H1 (cell line): ENCODE results near the gene MAP3K13. TPM values are rescaled to one million over a fixed set of nuclear protein-coding genes. Genes with fewer than 3 reads are reported as not detected.

Experiments used
- CTCF ChIA-PET: fragments of 300-600 bp; sonication (Branson Sonifier 250); formaldehyde crosslinking; loops from one replicate; lab custom pipeline; 2021; ENCODE audit not compliant: partially characterized antibody; lab: Charles Lee
- POLR2A ChIA-PET: fragments of 300-600 bp; sonication (Branson Sonifier 250); formaldehyde crosslinking; loops from one replicate; lab custom pipeline; 2021; ENCODE audit warnings: inconsistent platforms; ENCODE audit not compliant: partially characterized antibody; lab: Charles Lee
- DNase-seq, 2 experiments: peaks; one replicate each; pipeline versions ENCODE4 v3.0.0 to v3.0.0-alpha.2; 2010 to 2022; ENCODE audit warnings: low spot score in 2 of 2, low read depth in 1 of 2, mixed read lengths in 1 of 2
- FAIRE-seq: peaks from 2 replicates; lab custom pipeline; 2011; peaks lifted over from hg19 to GRCh38; lab: Jason Lieb, UNC
- H2AFZ ChIP-seq: 2 replicates; pipeline ENCODE4 v1.8.1; 2012; ENCODE audit warnings: low read length, inconsistent platforms
- H2AK5ac ChIP-seq: 2 replicates; pipeline ENCODE4 v1.6.1; 2013; ENCODE audit warnings: low read depth, low read length
- H2BK120ac ChIP-seq: replicated peaks from 2 replicates; pipeline ENCODE3; 2013; ENCODE audit warnings: low read depth, low read length, inconsistent platforms
- H2BK12ac ChIP-seq: 2 replicates; pipeline ENCODE4 v1.6.1; 2013; ENCODE audit warnings: low read depth, low read length
- H2BK15ac ChIP-seq: 2 replicates; pipeline ENCODE4 v1.6.1; 2013; ENCODE audit warnings: low read length
- H2BK20ac ChIP-seq: 2 replicates; pipeline ENCODE4 v1.6.1; 2013; ENCODE audit warnings: low read length
- H2BK5ac ChIP-seq: 2 replicates; pipeline ENCODE4 v1.6.1; 2013; ENCODE audit warnings: low read depth, low read length
- H3K14ac ChIP-seq: 2 replicates; pipeline ENCODE4 v1.6.1; 2013; ENCODE audit warnings: inconsistent platforms; ENCODE audit not compliant: insufficient read length
- H3K18ac ChIP-seq: 2 replicates; pipeline ENCODE4 v1.6.1; 2013; ENCODE audit warnings: low read length; ENCODE audit errors: extremely low read depth
- H3K23ac ChIP-seq: 2 replicates; pipeline ENCODE4 v1.6.1; 2013; ENCODE audit warnings: inconsistent platforms; ENCODE audit not compliant: insufficient read length
- H3K23me2 ChIP-seq: 2 replicates; pipeline ENCODE4 v1.6.1; 2013; ENCODE audit warnings: low read depth, low read length
- H3K27ac ChIP-seq: 2 replicates; pipeline ENCODE4 v1.6.1; 2011; ENCODE audit warnings: low read depth, low read length, inconsistent platforms
- H3K27me3 ChIP-seq, 4 experiments: replicated peaks in 1 of 4; 1 replicate in 1 of 4; 2 replicates in 3 of 4; pipeline versions ENCODE4 v1.6.1 to v1.8.1; 2011 to 2013; ENCODE audit warnings: low read length in 3 of 4, mild to moderate bottlenecking in 3 of 4, inconsistent platforms in 2 of 4, mixed read lengths in 2 of 4, moderate library complexity in 1 of 4; ENCODE audit not compliant: control insufficient read depth in 3 of 4, insufficient read depth in 3 of 4; ENCODE audit errors: extremely low read depth in 1 of 4
- H3K36me3 ChIP-seq, 4 experiments: 2 replicates each; pipeline versions ENCODE4 v1.6.1 to v1.8.1; 2011 to 2013; ENCODE audit warnings: mild to moderate bottlenecking in 4 of 4, low read length in 3 of 4, moderate library complexity in 2 of 4, control low read depth in 1 of 4, inconsistent platforms in 1 of 4; ENCODE audit not compliant: insufficient read depth in 4 of 4, control insufficient read depth in 2 of 4
- H3K4ac ChIP-seq: replicated peaks from 2 replicates; pipeline ENCODE3; 2013; ENCODE audit warnings: low read length, low read depth, mixed read lengths, inconsistent platforms; ENCODE audit not compliant: insufficient read length
- H3K4me1 ChIP-seq, 4 experiments: replicated peaks in 1 of 4; 1 replicate in 1 of 4; 2 replicates in 3 of 4; pipeline versions ENCODE4 v1.6.1 to v1.8.1; 2011 to 2013; ENCODE audit warnings: low read length in 3 of 4, inconsistent platforms in 2 of 4, mixed read lengths in 1 of 4; ENCODE audit not compliant: insufficient read depth in 4 of 4, control insufficient read depth in 3 of 4
- H3K4me2 ChIP-seq, 2 experiments: 2 replicates each; pipeline versions ENCODE4 v1.6.1 to v1.8.1; 2011 to 2013; ENCODE audit warnings: low read depth in 2 of 2, low read length in 2 of 2, control low read depth in 1 of 2, inconsistent platforms in 1 of 2, mild to moderate bottlenecking in 1 of 2; ENCODE audit not compliant: insufficient read depth in 1 of 2
- H3K4me3 ChIP-seq, 4 experiments: fragments of 200-600, 300-600 bp in 1 of 4; sonication (generic), shearing (Covaris generic), sonication (Bioruptor Twin) in 1 of 4; 2 replicates each; pipeline versions ENCODE4 v1.5.1 to v1.8.1; 2011 to 2016; ENCODE audit warnings: low read length in 4 of 4, low read depth in 3 of 4, control low read depth in 2 of 4, inconsistent platforms in 2 of 4, mild to moderate bottlenecking in 2 of 4, mixed read lengths in 1 of 4, moderate library complexity in 1 of 4; ENCODE audit not compliant: insufficient read depth in 2 of 4; ENCODE audit errors: extremely low read depth in 1 of 4
- H3K56ac ChIP-seq: replicated peaks from 2 replicates; pipeline ENCODE3; 2013; ENCODE audit warnings: low read depth, mild to moderate bottlenecking, mixed read lengths, low read length, inconsistent platforms; ENCODE audit not compliant: insufficient read length
- H3K79me1 ChIP-seq: 2 replicates; pipeline ENCODE4 v1.6.1; 2013; ENCODE audit warnings: low read depth, low read length, control low read depth
- H3K79me2 ChIP-seq, 2 experiments: 2 replicates each; pipeline versions ENCODE4 v1.6.1 to v1.8.1; 2012 to 2013; ENCODE audit warnings: low read length in 2 of 2, mild to moderate bottlenecking in 2 of 2, inconsistent platforms in 1 of 2; ENCODE audit not compliant: insufficient read depth in 2 of 2, control insufficient read depth in 1 of 2
- H3K9ac ChIP-seq, 4 experiments: replicated peaks in 1 of 4; 1 replicate in 1 of 4; 2 replicates in 3 of 4; pipeline versions ENCODE4 v1.6.1 to v1.8.1; 2011 to 2013; ENCODE audit warnings: low read depth in 3 of 4, low read length in 3 of 4, control low read depth in 2 of 4, mild to moderate bottlenecking in 2 of 4, moderate library complexity in 2 of 4, inconsistent platforms in 1 of 4; ENCODE audit errors: extremely low read depth in 1 of 4
- H3K9me3 ChIP-seq, 2 experiments: 2 replicates each; pipeline versions ENCODE4 v1.6.1 to v1.8.1; 2012 to 2013; ENCODE audit warnings: mild to moderate bottlenecking in 2 of 2, moderate library complexity in 2 of 2, control low read depth in 1 of 2, inconsistent platforms in 1 of 2, low read depth in 1 of 2, low read length in 1 of 2, mixed read lengths in 1 of 2; ENCODE audit not compliant: insufficient read depth in 2 of 2
- H4K20me1 ChIP-seq, 2 experiments: replicated peaks in 1 of 2; 2 replicates each; pipeline versions ENCODE3 to v1.8.1; 2011 to 2013; ENCODE audit warnings: inconsistent platforms in 2 of 2, low read length in 2 of 2, mild to moderate bottlenecking in 1 of 2; ENCODE audit not compliant: insufficient read depth in 2 of 2, control insufficient read depth in 1 of 2
- H4K5ac ChIP-seq: 2 replicates; pipeline ENCODE4 v1.6.1; 2013; ENCODE audit warnings: low read length, low read depth, mixed read lengths, inconsistent platforms; ENCODE audit not compliant: insufficient read length
- H4K8ac ChIP-seq: 2 replicates; pipeline ENCODE4 v1.8.0; 2013; ENCODE audit warnings: mild to moderate bottlenecking, moderate library complexity, low read length, inconsistent platforms; ENCODE audit not compliant: insufficient read depth; ENCODE audit errors: extremely low read depth
- H4K91ac ChIP-seq: replicated peaks from 2 replicates; pipeline ENCODE3; 2013; ENCODE audit warnings: low read length, mixed read lengths, inconsistent platforms; ENCODE audit not compliant: insufficient read length
- CEBPB ChIP-seq: IDR thresholded peaks from 2 replicates; pipeline ENCODE4 v1.6.1; 2012; ENCODE audit warnings: low read depth, low read length
- CHD1 ChIP-seq: IDR thresholded peaks from 2 replicates; pipeline ENCODE4 v1.6.1; 2012; ENCODE audit warnings: low read depth, low read length, improper control_type of control experiment
- EGR1 ChIP-seq: IDR thresholded peaks from 2 replicates; pipeline ENCODE4 v1.6.1; 2011; ENCODE audit warnings: low read depth, low read length, borderline replicate concordance
- EZH2 ChIP-seq: fragments of 200-600 bp; sonication (generic); IDR thresholded peaks from 2 replicates; pipeline ENCODE4 v1.7.1; 2012; ENCODE audit warnings: low read depth, mild to moderate bottlenecking, moderate library complexity, low read length, inconsistent platforms; ENCODE audit not compliant: severe bottlenecking
- KDM1A ChIP-seq: fragments of 200-600, 300-600 bp; sonication (generic); IDR thresholded peaks from 2 replicates; pipeline ENCODE4 v1.7.1; 2016; ENCODE audit warnings: mild to moderate bottlenecking, low read length, borderline replicate concordance
- TEAD4 ChIP-seq: IDR thresholded peaks from 2 replicates; pipeline ENCODE4 v1.6.1; 2012; ENCODE audit warnings: low read depth, low read length, inconsistent platforms, mixed read lengths
- WGBS, 2 experiments: shearing (Covaris generic) in 1 of 2; methylation state at CpG; one replicate each; pipeline versions ENCODE4 v1.1.6 to v1.1.7; 2013 to 2015; ENCODE audit warnings: low lambda C conversion rate in 2 of 2, mixed read lengths in 2 of 2, inconsistent platforms in 1 of 2, low coverage in 1 of 2, missing lambda C conversion rate in 1 of 2; ENCODE audit not compliant: insufficient replicate concordance in 2 of 2, insufficient coverage in 1 of 2, insufficient read length in 1 of 2; ENCODE audit errors: extremely low coverage in 1 of 2, missing lambda C conversion rate in 1 of 2; 5-methylcytosine and 5-hydroxymethylcytosine counted together
- polyA plus RNA-seq, 7 experiments: library from polyadenylated mRNA; depleted of rRNA in 3 of 7; stranded (reverse) in 5 of 7; unstranded in 2 of 7; fragments of >200 nt in 5 of 7; fragments of 200-250 nt in 2 of 7; gene quantifications; 1 replicate in 5 of 7; 2 replicates in 1 of 7; 4 replicates in 1 of 7; pipeline versions ENCODE4 v1.2.1 to v1.2.3, GENCODE V29; 2011 to 2013; ENCODE audit warnings: missing spikeins in 2 of 7, mixed read lengths in 2 of 7
- total RNA-seq: library from RNA; stranded (reverse); fragmentation: NEBNext Ultra II Directional; extraction: Animal tissue kit (Norgen Biotek cat#: 25700); gene quantifications from 2 replicates; pipeline ENCODE4 v1.2.1, GENCODE V29; 2021
- TF ChIP-seq, protein P1 (sequence below): IDR thresholded peaks from 2 replicates; pipeline ENCODE4 v1.6.1; 2011; ENCODE audit warnings: low read length, improper control_type of control experiment
- TF ChIP-seq, protein P2 (sequence below): IDR thresholded peaks from 2 replicates; pipeline ENCODE4 v1.6.1; 2012; ENCODE audit warnings: inconsistent platforms

The MAP3K13 gene
- total and polyA plus RNA-seq, 2 of the 8 experiments (the other 6 are each of a cell fraction or from before 2014, with no cell fraction given), result 6.8 to 17.9 TPM

DNA sequence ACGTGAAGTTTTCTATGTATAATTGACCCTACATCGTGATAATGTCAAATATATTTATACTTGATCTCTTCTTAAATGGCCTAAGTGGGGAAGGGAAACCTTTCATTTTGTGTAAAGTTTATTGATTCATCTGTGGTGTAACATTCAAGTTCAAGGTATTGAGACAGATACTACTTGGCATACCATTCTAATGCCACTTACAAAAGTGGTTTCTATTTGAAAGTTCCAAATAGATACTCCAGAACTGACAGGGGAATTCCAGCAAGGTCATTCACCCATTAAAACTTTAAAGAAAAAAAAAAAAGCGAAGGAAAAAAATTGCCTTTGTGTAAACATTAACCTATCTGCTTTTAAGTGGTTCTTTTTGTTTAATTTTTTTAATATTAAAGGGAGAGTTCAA, 45.3 kb upstream of the MAP3K13 start:
- H3K23ac ChIP-seq, result no peak overlapping the region
- no peak overlapping the region for H2AFZ ChIP-seq
- no peaks in the 10 kb centered on the region for H3K4me1 ChIP-seq
- H3K4ac ChIP-seq, result no peak overlapping the region
- no peak overlapping the region for H3K4me3 ChIP-seq
- H3K4me2 ChIP-seq, result no peak overlapping the region
- no peaks in the 10 kb centered on the region for H3K36me3 ChIP-seq
- H4K5ac ChIP-seq, result no peak overlapping the region
- no peak overlapping the region for H2BK5ac ChIP-seq
- DNase-seq, result no peak
- CTCF ChIA-PET, result no interaction called here
- no peak overlapping the region for H4K91ac ChIP-seq
- no peak overlapping the region for H3K18ac ChIP-seq
- no peak overlapping the region for H2BK12ac ChIP-seq
- H3K9me3 ChIP-seq, result no peaks in the 10 kb centered on the region
- WGBS, 2 experiments, result 90% methylated on average over 3 of the region's 3 CpGs; no CpG with 5 or more reads in 1 of the 2 experiments
- no peak overlapping the region for H3K9ac ChIP-seq
- H3K56ac ChIP-seq, result no peak overlapping the region
- POLR2A ChIA-PET, result no interaction called here
- TF ChIP-seq TEAD4 (no peak), EGR1 (no peak), CEBPB (no peak), KDM1A (no peak), CHD1 (no peak), EZH2 (no peak)
- TF ChIP-seq, protein P1, sequence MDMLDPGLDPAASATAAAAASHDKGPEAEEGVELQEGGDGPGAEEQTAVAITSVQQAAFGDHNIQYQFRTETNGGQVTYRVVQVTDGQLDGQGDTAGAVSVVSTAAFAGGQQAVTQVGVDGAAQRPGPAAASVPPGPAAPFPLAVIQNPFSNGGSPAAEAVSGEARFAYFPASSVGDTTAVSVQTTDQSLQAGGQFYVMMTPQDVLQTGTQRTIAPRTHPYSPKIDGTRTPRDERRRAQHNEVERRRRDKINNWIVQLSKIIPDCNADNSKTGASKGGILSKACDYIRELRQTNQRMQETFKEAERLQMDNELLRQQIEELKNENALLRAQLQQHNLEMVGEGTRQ, result no peak
- TF ChIP-seq, protein P2, sequence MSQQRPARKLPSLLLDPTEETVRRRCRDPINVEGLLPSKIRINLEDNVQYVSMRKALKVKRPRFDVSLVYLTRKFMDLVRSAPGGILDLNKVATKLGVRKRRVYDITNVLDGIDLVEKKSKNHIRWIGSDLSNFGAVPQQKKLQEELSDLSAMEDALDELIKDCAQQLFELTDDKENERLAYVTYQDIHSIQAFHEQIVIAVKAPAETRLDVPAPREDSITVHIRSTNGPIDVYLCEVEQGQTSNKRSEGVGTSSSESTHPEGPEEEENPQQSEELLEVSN, result no peak
- no peak overlapping the region for H2BK120ac ChIP-seq
- no peak overlapping the region for H2BK15ac ChIP-seq
- no peak overlapping the region for H3K14ac ChIP-seq
- no peaks in the 10 kb centered on the region for H3K23me2 ChIP-seq
- H3K27ac ChIP-seq, result no peak overlapping the region
- no peak overlapping the region for H2BK20ac ChIP-seq
- no peaks in the 10 kb centered on the region for H3K79me1 ChIP-seq
- H4K20me1 ChIP-seq, result no peaks in the 10 kb centered on the region
- no peak for FAIRE-seq
- no peak overlapping the region for H2AK5ac ChIP-seq
- H4K8ac ChIP-seq, result no peak overlapping the region
- H3K27me3 ChIP-seq, result no peaks in the 10 kb centered on the region
- no peaks in the 10 kb centered on the region for H3K79me2 ChIP-seq
